SH-SY5Y (cell line): ENCODE data around the gene SAMD11.

Experiments used
- GATA2 ChIP-seq: IDR thresholded peaks from 2 replicates; pipeline ENCODE4 v1.6.1; 2011; ENCODE audit warnings: mild to moderate bottlenecking, low read depth, low read length
- GATA3 ChIP-seq: IDR thresholded peaks from 2 replicates; pipeline ENCODE4 v1.6.1; 2011; ENCODE audit warnings: low read depth, mild to moderate bottlenecking, low read length, moderate library complexity

SAMD11 gene

GRCh38 chr1:978069-978834 lies 54.5 kb downstream of the SAMD11 start:
- TF ChIP-seq GATA3 (no peak), GATA2 (no peak)

GRCh38 chr1:978835-979743 lies 55.4 kb downstream of the SAMD11 start:
- TF ChIP-seq GATA2 (no peak), GATA3 (no peak)

GRCh38 chr1:979744-980072 lies 56.0 kb downstream of the SAMD11 start:
- TF ChIP-seq GATA2 (no peak), GATA3 (no peak)

- TF ChIP-seq GATA3 = no peak
- TF ChIP-seq GATA2 = no peak
These were observed 56.4 kb downstream of the SAMD11 start for GRCh38 chr1:980137-980571.

- TF ChIP-seq GATA3 (no peak), GATA2 (no peak)
These were observed 57.1 kb downstream of the SAMD11 start for GRCh38 chr1:980602-981395.

GRCh38 chr1:981491-981954 lies 57.8 kb downstream of the SAMD11 start:
- no peak for TF ChIP-seq GATA2
- TF ChIP-seq GATA3 = no peak

- TF ChIP-seq GATA2 (no peak), GATA3 (no peak)
These were observed 58.3 kb downstream of the SAMD11 start, which contains the start of gene PERM1 for GRCh38 chr1:981955-982558. Gene PERM1, minus strand, starts transcription at chr1:982093. Its CDS starts 1,064 bp downstream, at chr1:981029.

- no peak for TF ChIP-seq GATA2
- TF ChIP-seq GATA3 = no peak
These were observed 59.2 kb downstream of the SAMD11 start for GRCh38 chr1:982765-983436.

GRCh38 chr1:983798-984475 lies 60.2 kb downstream of the SAMD11 start:
- TF ChIP-seq GATA3 (no peak), GATA2 (no peak)

GRCh38 chr1:984476-984814 lies 60.7 kb downstream of the SAMD11 start:
- TF ChIP-seq GATA3 (no peak), GATA2 (no peak)

GRCh38 chr1:985126-985525 lies 61.4 kb downstream of the SAMD11 start:
- no peak for TF ChIP-seq GATA3
- TF ChIP-seq GATA2 = no peak

- TF ChIP-seq GATA3 (no peak), GATA2 (no peak)
These were observed 68.2 kb downstream of the SAMD11 start for GRCh38 chr1:991895-992294.

- TF ChIP-seq GATA2 (no peak), GATA3 (no peak)
These were observed 68.6 kb downstream of the SAMD11 start for GRCh38 chr1:992362-992761.
